NCI-H460 (cell line): ENCODE data around the gene CNTNAP1. TPM values are rescaled to one million over a fixed set of nuclear protein-coding genes. Genes with fewer than 3 reads are reported as not detected.
A peak's percentile ranks its signal among the peaks of the same experiment; 100 is the strongest.
"Not testable (repeated sequence)": the region's sequence is repeated elsewhere in the genome, so short reads cannot be mapped to it uniquely, and the experiment has no call there.

Experiments used
- DNase-seq: peaks from one replicate; pipeline ENCODE4 v3.0.0-alpha.2; 2016; ENCODE audit warnings: low read depth; ENCODE audit errors: extremely low read depth
- polyA plus RNA-seq: library from polyadenylated mRNA; depleted of rRNA; stranded (reverse); fragments of >200 nt; gene quantifications from 2 replicates; pipeline ENCODE4 v1.2.3, GENCODE V29; 2014; cell fraction: nucleus; rRNA removed
- total RNA-seq: library from RNA; depleted of rRNA; stranded (reverse); fragments of >200 nt; shearing (Covaris generic); gene quantifications from 2 replicates; pipeline ENCODE4 v1.2.3, GENCODE V29; 2014; rRNA removed

CNTNAP1 gene
- 6.7 and 6.8 TPM in 2 replicates for total RNA-seq
- polyA plus RNA-seq: 18.9 and 29.0 TPM in 2 replicates

DNA sequence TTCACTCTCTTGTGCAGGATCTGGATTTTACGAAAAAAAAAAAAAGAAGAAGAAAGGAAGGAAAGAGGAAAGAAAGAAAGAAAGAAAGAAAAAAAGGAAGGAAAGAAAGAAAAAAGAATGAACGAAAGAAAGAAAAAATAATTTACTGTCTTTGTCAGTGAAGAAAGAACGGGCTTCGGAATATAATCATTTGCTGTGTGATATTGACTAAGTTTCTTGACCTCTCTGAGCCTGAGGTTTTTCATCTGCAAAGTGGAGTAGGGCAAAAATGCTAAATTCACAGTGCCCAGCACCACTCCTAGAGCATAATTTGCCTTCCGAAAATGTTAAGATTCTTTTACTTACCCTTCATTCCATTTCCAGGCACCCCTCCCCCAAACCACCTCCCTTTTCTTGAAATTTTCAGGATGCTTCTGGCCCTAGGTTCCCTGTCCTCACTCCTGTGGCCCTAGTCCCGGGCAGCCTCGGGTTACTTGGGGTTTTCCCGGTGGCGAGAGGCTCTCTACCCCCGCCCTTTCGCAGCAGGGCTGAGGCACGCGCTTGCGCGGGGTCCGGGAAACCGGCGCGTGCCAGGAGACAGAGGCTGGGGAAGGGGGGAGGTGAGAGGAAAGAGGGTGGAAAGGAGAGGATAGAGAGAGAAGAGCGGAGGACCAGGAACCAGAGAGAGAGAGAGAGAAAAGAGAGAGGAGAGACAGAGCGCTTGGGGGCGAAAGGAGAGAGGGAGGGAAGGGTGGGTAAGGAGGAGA is at the start of gene CNTNAP1:
Gene CNTNAP1 (plus strand): TSS at position 556 of the 746 bp plus-strand sequence. CDS start 299 bp downstream, outside the sequence.
- peak; percentile 27 for DNase-seq

- no peak for DNase-seq
These were observed 49.3 kb upstream of the CNTNAP1 start for GRCh38 chr17:42632949-42633444.

GRCh38 chr17:42639525-42640113 is 42.7 kb upstream of the CNTNAP1 start:
- no peak for DNase-seq

GRCh38 chr17:42640121-42640520 is 42.2 kb upstream of the CNTNAP1 start:
- no peak for DNase-seq

- no peak for DNase-seq
These were observed 40.0 kb upstream of the CNTNAP1 start for GRCh38 chr17:42642336-42642735.

- no peak for DNase-seq
These were observed 34.6 kb upstream of the CNTNAP1 start for GRCh38 chr17:42647778-42648177.

GRCh38 chr17:42651392-42651791 is 30.9 kb upstream of the CNTNAP1 start:
- no peak for DNase-seq

DNA sequence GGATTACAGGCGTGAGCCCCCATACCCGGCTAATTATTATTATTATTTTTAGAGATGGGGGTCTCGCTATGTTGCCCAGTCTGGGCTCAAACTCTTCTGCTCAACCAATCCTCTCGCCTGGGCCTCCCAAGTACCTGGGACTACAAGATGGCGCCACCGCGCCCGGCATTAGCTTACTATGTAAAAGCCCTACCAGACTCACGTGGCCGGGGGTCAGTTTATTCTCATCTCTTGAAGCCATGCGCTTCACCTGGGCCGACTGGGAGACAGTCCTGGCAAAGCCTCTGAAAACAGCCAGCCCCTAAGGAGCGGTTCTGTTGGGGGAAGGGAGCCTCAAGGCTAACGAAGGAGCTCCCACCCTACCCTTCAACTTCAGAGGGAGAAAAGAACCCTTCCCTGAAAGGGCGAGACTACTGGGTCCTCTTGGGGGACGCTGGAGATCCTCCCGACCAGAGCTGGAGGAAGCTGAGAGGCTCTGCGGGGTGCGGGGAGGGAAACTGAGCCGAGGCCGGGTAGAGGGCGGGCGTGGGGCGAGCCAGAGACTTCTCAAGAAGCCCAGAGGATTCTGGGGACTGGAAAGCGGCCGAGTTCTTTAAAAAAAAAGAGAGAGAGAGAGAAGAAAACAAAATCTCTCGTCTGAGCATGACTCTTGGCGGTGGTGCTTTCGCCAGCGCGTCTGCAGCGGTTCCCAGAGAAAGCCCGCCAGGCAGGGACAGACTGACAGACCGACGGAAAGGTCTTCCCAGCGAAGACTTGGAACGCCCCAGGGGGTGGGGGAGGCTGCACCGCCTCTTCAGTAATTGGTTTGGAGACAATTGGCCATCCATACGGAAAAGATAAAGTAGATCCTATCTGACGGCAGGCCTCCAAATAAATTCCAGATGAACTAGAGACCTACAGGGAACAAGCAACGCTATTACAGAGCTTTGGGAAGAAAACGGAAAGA is 28.9 kb upstream of the CNTNAP1 start:
- no peak for DNase-seq

GRCh38 chr17:42655528-42655927 is 26.8 kb upstream of the CNTNAP1 start:
- no peak for DNase-seq

- DNase-seq: no peak
These were observed 24.3 kb upstream of the CNTNAP1 start for GRCh38 chr17:42657824-42658588.

GRCh38 chr17:42659079-42659931 is 23.0 kb upstream of the CNTNAP1 start, which contains the start of gene TUBG2:
Gene TUBG2, plus strand, starts transcription at chr17:42659284. Its CDS starts 220 bp downstream, at chr17:42659504.
- DNase-seq: peak; percentile 91

DNA sequence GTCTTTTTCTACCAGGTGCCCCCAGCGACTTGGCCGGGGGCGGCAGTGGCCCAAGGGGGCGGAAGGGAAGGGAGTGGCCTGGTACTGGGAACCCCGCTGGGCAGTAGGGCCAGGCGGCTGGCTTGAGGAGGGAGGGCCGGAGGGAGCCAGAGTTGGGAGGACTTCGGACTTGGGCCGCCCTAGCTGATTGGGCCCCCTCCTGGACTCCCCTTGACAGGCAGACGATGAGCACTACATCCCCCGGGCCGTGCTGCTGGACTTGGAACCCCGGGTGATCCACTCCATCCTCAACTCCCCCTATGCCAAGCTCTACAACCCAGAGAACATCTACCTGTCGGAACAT is 22.4 kb upstream of the CNTNAP1 start:
- DNase-seq: not testable (repeated sequence)

DNA sequence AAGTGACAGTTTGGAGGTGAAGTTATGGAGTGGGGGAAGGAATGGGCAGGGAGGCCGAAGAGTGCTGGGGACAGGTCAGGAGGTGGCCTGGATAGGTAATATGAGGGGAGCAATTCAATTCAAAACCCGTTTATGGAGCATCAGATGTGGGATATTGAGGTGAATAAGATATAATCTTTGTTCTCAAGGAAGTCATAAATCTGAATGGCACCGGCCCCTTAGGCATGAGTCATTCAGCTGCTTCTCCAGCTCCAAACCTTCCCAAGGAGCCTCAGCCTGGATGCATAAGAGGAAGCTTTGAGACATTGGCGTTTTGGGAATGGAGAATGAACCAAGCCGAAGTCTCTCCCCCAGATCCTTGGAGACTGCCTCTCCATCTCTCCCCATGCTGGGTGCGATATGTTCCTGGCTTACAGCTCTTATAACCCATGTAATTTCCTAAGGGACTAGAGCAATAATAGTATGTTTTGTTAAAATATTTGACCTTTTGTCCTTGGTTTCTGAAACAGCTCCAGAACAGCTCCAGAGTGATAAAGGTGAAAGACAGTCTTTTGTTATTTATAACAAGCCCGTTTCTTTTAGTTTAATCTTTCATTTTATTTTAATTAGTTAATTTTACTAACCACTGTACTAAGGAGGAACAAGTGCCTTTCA is 21.5 kb upstream of the CNTNAP1 start:
- no peak for DNase-seq

DNA sequence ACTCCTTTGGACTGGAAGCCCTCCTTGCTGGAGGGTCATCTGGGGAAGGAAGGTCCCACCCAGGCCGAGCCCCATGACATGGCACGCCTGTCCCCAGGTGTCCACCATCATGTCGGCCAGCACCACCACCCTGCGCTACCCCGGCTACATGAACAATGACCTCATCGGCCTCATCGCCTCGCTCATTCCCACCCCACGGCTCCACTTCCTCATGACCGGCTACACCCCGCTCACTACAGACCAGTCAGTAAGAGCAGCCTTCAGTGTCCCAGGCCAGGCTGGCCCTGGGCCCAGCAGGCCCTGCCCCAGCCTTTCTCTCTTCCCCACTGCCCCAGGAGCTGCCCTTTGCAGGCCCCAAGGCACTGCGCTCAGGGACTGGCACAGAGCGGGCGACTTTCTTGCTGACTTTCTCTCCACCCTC is 16.7 kb upstream of the CNTNAP1 start:
- DNase-seq: no peak

GRCh38 chr17:42666126-42666525 is 16.2 kb upstream of the CNTNAP1 start:
- not testable (repeated sequence) for DNase-seq

DNA sequence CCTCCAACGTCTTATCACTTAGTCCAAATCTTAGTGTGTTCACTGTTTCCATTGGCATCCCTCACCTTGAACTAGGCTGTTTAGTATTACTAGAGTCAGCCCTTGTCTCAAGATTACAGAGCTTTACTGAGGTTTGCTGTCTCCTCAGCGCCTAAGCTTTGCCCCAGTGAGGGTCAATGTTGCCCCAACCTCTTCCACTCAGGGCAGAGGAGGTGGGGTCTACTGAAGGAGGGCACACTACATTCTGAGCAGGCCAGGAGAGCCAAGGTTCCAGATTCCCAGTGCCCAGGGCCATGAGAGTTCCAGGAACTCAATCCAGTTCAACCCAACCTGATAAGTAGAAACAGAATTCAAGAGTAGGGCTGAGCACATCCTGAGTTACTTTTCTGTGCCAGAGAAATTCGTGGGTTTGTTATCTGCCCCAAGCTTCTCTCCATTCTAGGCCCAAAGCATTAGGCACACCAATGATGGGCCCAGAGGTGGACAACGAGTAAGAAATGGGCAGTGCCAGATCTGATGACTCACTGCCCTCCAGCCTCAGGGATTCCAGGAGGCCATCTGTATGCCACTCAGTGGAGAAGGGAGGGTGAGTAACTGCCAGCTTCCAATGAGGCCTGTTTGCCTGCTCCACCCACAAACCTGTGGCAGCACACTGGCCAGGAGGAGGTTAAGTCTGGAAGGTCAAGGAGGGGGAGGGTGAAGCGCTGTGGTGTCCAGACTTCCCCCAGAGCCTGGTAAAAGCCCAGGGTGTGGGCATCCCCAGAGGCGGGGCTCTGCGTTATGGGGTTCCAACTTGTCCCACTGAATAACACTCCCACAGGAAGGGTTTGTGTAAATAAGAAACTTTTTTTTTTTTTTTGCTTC is 15.0 kb upstream of the CNTNAP1 start:
- peak; percentile 84 for DNase-seq

GRCh38 chr17:42669705-42669976 is 12.7 kb upstream of the CNTNAP1 start:
- DNase-seq: no peak
